ENCODE results near the gene AMOT. TPM values are rescaled to one million over a fixed set of nuclear protein-coding genes. Genes with fewer than 3 reads are reported as not detected.

The AMOT gene
- total RNA-seq, 4 donors from 2014 or later: 6.8 to 32.3 (median 10.0) TPM

DNA sequence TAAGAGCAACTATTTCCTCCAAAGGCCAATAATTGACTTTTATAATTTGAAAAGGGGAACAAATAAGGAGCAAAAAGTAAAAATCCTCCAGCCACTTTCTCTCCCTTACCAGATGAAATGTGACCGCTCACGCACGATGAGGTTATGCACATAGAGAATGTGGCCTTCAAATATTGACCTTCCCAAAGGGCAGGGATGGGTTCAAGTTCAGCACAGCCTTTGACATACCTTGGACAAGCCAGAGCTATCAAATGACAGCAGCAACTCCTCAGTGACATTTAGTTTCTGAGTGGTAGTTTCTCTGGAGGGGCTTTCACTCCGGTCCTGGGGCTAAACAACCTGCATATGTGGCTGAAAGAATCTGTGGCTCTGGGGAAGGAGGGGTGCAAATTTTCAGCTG is 50.7 kb downstream of the AMOT start:
- WGBS, 2 donors (ENCODE audit: low coverage in 1 of 2): 82 to 96% methylated on average over 3 to 4 of the region's 4 CpGs
- no peaks in the 10 kb centered on the region for H3K4me1 ChIP-seq
- TF ChIP-seq POLR2AphosphoS5 (IDR thresholded peaks at IDR 0.05) (no peak), EP300 (IDR thresholded peaks at IDR 0.05) (no peak), POLR2A (IDR thresholded peaks at IDR 0.05) (no peak), CTCF (IDR thresholded peaks at IDR 0.05) (no peak)
- no peak overlapping the region for H3K4me3 ChIP-seq
- no peak overlapping the region for H3K27ac ChIP-seq
- ATAC-seq: no peak
- H3K9me3 ChIP-seq: no peaks in the 10 kb centered on the region
- peaks cover 0 to 30% of the 10 kb centered on the region in 2 donors for H3K36me3 ChIP-seq
- no peaks in the 10 kb centered on the region for H3K27me3 ChIP-seq

- Histone ChIP-seq H3K27me3 (no peaks in the 10 kb centered on the region), H3K27ac (no peak overlapping the region), H3K4me1 (no peaks in the 10 kb centered on the region), H3K9me3 (no peaks in the 10 kb centered on the region), H3K4me3 (no peak overlapping the region), H3K36me3 (peaks cover 0 to 33% of the 10 kb centered on the region in 2 donors)
- WGBS, 2 donors (ENCODE audit: low coverage in 1 of 2): 65 to 92% methylated on average over 2 of the region's 2 CpGs
- ATAC-seq: no peak
- no peak for TF ChIP-seq POLR2A (IDR thresholded peaks at IDR 0.05)
Measured at GRCh38 chrX:112786076-112786475, 54.6 kb downstream of the AMOT start.

DNA sequence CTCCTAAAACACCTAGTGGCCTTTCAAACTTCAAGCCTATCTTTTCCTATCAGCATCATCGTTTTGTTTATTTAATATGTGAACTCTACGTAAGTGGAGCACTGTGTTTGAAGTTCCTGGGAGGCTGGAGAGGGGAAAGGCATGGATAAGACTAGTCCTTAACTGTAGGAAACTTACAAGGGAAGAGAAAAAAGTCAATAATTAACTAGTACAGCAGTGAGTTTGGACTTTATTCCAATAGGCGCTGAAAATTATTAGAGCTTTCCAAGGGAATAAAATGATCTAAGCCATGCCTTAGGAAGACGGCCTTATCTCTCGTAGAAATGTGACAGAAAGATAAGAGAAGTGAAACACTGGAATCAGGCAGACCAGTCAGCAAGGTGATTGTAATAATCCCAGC is 55.3 kb downstream of the AMOT start:
- TF ChIP-seq POLR2AphosphoS5 (IDR thresholded peaks at IDR 0.05): no peak
- TF ChIP-seq POLR2A (IDR thresholded peaks at IDR 0.05): no peak
- no peak for TF ChIP-seq EP300 (IDR thresholded peaks at IDR 0.05)
- no peak for TF ChIP-seq CTCF (IDR thresholded peaks at IDR 0.05)
- peaks cover 0 to 33% of the 10 kb centered on the region in 2 donors for H3K36me3 ChIP-seq
- H3K9me3 ChIP-seq: no peaks in the 10 kb centered on the region
- H3K27ac ChIP-seq: no peak overlapping the region
- no peaks in the 10 kb centered on the region for H3K4me1 ChIP-seq
- no peaks in the 10 kb centered on the region for H3K27me3 ChIP-seq
- WGBS, 2 donors (ENCODE audit: low coverage in 1 of 2): 64 to 72% methylated on average over 3 to 5 of the region's 5 CpGs
- H3K4me3 ChIP-seq: no peak overlapping the region
- ATAC-seq: no peak

DNA sequence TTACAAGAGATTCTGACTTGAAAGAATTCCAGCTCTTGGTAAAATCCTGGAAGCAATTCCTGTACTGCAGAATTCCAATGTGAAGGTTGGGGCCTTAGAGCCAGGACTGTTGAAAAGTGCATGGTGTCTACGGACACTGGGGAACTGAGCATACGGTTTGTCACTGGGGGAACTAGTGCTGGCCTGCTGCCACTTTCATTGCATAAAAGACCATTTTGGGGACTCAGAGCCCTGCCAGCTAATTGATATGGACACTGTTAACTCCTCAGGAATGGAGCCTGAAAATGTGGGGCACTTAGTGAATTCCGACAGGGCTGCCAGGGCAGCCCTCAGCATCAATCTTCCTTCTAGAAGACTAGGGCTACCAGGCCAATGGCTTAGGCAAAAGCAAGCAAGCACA is 55.9 kb downstream of the AMOT start:
- no peak for TF ChIP-seq POLR2AphosphoS5 (IDR thresholded peaks at IDR 0.05)
- TF ChIP-seq POLR2A (IDR thresholded peaks at IDR 0.05): no peak
- TF ChIP-seq CTCF (IDR thresholded peaks at IDR 0.05): no peak
- TF ChIP-seq EP300 (IDR thresholded peaks at IDR 0.05): no peak
- no peak for ATAC-seq
- no peaks in the 10 kb centered on the region for H3K9me3 ChIP-seq
- H3K4me1 ChIP-seq: no peaks in the 10 kb centered on the region
- no peak overlapping the region for H3K4me3 ChIP-seq
- H3K36me3 ChIP-seq: peaks cover 0 to 33% of the 10 kb centered on the region in 2 donors
- 80% methylated on average over 2 of the region's 3 CpGs; no CpG with 5 or more reads in 1 of the 2 donors for WGBS, 2 donors (ENCODE audit: low coverage in 1 of 2)
- H3K27me3 ChIP-seq: no peaks in the 10 kb centered on the region
- no peak overlapping the region for H3K27ac ChIP-seq

- no peaks in the 10 kb centered on the region for H3K9me3 ChIP-seq
- 67 to 100% methylated on average over 1 to 3 of the region's 9 CpGs for WGBS, 2 donors (ENCODE audit: low coverage in 1 of 2)
- H3K4me3 ChIP-seq: no peak overlapping the region
- TF ChIP-seq POLR2A (IDR thresholded peaks at IDR 0.05) (no peak), CTCF (IDR thresholded peaks at IDR 0.05) (no peak)
- ATAC-seq: no peak
- H3K27ac ChIP-seq: no peak overlapping the region
- H3K27me3 ChIP-seq: no peaks in the 10 kb centered on the region
- H3K36me3 ChIP-seq: peaks cover 0 to 57% of the 10 kb centered on the region in 2 donors
- no peaks in the 10 kb centered on the region for H3K4me1 ChIP-seq
Measured at GRCh38 chrX:112779139-112779538, 61.5 kb downstream of the AMOT start.
